Body of pancreas (tissue), 4 donors: ENCODE data around the gene HERC3.

Experiments
- CTCF ChIP-seq, 7 experiments: fragments of 450-650 bp in 4 of 7; fragments of 200-600 bp in 3 of 7; sonication (generic) in 3 of 7; IDR thresholded peaks; one replicate each; pipeline ENCODE4 v1.5.1; 2016 to 2019; ENCODE audit warnings: antibody characterized with exemption in 7 of 7
- POLR2A ChIP-seq, 3 donors: fragments of 450-650 bp; IDR thresholded peaks; one replicate each; pipeline ENCODE4 v1.6.1; 2016; ENCODE audit warnings: antibody characterized with exemption in 3 of 3, mild to moderate bottlenecking in 2 of 3

- TF ChIP-seq CTCF (IDR thresholded peaks at IDR 0.05), result no peak
- TF ChIP-seq POLR2A (IDR thresholded peaks at IDR 0.05), result no peak
Observed at GRCh38 chr4:88725986-88726385, 133.7 kb downstream of the HERC3 start.
